ENCODE data around the gene BMP2.

Gene BMP2

DNA sequence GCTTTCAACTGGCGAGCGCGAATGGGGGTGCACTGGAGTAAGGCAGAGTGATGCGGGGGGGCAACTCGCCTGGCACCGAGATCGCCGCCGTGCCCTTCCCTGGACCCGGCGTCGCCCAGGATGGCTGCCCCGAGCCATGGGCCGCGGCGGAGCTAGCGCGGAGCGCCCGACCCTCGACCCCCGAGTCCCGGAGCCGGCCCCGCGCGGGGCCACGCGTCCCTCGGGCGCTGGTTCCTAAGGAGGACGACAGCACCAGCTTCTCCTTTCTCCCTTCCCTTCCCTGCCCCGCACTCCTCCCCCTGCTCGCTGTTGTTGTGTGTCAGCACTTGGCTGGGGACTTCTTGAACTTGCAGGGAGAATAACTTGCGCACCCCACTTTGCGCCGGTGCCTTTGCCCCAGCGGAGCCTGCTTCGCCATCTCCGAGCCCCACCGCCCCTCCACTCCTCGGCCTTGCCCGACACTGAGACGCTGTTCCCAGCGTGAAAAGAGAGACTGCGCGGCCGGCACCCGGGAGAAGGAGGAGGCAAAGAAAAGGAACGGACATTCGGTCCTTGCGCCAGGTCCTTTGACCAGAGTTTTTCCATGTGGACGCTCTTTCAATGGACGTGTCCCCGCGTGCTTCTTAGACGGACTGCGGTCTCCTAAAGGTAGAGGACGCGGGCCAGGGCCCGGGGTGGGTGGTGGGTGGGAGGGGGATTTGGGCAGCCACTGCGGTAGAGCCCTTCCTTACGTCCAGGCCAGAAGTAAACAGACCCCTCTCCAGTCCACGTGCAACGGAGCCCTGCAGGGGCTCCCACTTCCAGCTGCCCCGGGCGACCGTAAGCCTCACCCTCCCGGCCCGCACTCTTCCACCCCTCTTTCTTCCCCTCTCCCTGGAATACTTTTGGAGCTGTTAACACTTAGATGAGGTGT is 998 bp downstream of the BMP2 start:
- no peak for DNase-seq (ENCODE audit: low read depth)

DNA sequence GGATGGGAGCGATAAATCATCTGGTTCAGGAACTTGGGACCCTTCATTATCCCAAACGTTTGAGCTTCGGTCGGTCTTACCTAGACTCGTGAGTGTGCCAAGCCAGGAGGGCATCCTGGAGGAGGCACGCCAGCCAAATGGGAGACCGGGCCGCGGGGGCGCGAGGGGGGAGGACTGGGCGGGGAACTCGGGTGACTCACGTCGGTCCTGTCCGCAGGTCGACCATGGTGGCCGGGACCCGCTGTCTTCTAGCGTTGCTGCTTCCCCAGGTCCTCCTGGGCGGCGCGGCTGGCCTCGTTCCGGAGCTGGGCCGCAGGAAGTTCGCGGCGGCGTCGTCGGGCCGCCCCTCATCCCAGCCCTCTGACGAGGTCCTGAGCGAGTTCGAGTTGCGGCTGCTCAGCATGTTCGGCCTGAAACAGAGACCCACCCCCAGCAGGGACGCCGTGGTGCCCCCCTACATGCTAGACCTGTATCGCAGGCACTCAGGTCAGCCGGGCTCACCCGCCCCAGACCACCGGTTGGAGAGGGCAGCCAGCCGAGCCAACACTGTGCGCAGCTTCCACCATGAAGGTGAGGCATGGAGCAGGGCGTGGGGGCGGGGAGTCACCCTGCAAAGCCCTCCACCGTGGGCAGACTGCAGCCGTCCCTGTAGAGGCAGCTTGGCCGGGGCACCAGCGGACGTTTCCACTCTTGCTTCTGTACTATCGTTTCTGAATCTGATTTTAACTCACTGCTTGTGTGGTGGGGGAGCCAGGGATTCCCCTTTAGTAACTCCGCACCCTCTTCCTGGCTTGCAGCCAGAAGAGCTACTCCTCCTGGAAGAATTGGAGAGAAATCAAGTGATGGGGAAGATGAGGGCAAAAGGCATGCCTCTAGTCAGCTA is 2.7 kb downstream of the BMP2 start:
- DNase-seq (ENCODE audit: low read depth): no peak

DNA sequence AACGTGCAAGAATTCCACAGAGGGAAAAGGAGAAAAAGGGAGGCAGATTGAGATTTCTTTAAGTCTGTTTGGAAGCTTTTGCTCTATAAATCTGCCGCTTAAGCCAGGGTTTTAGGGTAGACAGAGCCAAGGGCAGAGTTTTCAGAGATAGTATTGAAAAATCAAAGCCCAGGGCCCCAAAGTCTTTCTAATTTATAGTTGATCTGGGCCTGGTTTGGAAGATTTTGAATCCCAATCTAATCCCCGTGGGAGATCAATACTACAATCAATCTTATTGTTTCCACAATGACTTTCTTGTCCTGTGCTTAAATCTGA is 3.3 kb downstream of the BMP2 start:
- DNase-seq (ENCODE audit: low read depth): no peak

DNA sequence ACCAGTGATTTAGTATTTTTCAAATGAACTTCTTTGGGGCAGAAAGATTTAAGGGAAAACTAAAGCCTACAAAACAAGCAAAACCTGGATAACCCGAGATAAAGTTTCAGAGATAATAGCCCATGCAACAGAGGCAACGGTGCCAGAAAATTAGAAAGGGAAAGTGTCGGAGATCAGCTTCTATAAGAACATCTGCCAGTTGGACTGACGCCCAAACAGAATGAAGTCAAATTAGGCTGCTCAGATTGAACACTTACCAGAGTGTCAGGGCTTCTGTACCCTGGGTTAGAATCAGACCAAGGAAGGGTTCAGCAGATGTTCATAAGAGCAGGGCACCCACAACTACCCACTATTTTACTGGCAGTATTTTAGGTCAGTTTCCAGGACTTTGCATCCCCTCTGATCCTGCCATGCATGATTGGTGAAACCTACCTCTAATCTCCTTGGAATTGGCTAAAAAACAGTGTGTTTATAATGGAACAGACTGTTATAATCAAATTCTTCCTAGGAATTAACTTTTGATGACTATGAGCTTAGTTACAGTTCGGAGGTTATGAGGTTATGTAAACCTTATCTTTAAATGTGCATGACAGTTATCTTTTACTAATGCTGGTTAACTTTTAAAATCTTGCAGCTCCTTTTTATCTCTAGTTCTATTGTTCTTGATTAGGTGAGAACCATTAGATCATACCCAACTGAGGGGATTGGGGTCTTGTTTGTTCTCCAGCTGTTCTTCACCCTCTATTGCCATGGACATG is 13.1 kb downstream of the BMP2 start:
- no peak for DNase-seq (ENCODE audit: low read depth)

DNA sequence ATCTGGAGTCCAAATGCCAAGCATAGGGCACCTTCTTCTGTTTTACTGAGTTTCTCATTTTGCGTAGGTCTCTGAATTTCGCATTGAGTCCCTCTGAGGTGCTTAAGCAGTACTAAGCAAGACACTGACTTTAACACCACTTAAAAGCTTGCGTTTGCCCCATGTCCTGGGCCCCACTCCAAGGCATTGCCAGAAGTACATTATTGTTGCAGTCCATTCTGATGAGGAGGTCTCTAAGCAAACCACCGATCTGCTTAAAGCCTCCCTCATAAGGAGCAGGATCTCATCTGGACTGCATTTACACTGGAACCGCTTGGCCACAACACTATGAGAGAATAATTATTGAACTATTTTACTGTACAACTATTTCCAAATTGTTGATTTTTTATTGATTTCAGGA is 16.3 kb downstream of the BMP2 start:
- no peak for DNase-seq (ENCODE audit: low read depth)

DNA sequence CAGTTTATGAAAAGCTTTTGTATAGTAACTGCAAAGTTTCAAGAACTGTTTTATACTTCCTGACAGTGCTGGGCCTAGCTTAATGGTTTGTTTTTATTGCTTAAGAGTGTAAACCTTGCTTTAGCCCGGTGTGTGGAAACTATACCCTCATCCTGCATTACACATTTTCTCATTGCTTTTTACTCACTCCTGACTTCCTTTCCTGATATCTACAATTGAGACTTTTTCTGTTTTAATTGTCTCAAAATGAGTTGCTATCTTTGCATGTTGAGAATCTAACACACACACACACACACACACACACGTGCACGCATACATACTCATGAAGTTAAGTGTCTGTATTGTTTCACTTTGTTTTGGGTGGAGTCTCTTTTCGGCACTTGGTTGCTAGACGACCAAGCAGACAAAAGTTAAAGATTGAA is 16.7 kb downstream of the BMP2 start:
- no peak for DNase-seq (ENCODE audit: low read depth)

DNA sequence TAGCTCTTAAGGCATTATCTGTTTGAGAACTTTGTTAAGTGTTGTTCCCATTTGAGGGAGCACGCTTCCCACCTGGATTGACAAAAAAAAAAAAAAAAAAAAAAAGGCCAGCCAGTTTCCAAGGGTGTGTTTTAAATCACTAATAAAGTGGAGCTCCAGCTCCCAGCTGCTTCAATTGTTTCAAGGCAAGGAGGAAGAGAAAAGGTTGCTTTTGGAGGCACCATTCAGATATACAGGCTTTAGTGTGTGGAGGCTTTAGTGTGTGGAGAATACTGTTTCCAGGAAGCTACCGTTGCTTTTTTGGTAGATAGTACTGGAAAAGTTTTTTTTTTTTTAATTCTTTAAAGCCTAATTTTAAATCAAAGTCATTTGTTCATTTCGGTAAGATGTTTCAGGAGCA is 17.3 kb downstream of the BMP2 start:
- DNase-seq (ENCODE audit: low read depth): no peak

DNA sequence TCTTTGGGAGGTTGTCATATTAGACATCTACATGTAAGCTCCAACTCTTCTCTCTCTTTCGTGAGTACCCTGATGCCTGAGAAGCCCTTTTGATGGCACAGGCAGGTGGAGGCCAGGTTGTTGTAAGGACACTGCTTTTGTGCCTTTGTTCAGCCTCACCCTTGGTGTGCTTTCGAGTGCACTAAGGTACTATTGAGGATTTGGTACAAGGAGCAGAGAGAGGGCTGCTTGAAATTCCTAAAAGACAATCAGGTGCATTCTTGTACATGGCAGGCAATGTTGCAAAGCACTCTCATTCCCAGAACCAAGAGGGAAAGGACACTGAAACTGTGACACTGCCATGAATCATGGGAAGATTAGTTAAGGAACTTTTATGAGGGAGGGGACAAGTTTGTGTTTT is 19.1 kb downstream of the BMP2 start:
- no peak for DNase-seq (ENCODE audit: low read depth)

DNA sequence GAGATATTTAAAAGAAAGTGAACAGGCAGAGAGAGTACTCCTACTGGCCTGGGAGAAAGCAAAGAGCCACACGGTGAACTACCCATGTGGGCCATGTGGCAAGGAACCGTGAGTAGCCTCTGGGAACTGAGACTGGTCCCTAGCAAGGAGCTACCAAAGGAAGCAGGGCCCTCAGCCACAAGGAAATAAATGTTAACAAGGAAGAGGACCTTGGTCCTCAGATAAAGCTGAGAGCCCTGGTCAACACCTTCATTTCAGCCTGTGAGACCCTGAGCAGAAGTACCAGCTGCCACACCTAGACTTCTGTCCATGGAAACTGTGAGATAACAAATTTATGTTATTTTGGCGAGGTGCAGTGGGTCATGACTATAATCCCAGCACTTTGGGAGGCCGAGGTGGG is 25.3 kb downstream of the BMP2 start:
- no peak for DNase-seq (ENCODE audit: low read depth)

DNA sequence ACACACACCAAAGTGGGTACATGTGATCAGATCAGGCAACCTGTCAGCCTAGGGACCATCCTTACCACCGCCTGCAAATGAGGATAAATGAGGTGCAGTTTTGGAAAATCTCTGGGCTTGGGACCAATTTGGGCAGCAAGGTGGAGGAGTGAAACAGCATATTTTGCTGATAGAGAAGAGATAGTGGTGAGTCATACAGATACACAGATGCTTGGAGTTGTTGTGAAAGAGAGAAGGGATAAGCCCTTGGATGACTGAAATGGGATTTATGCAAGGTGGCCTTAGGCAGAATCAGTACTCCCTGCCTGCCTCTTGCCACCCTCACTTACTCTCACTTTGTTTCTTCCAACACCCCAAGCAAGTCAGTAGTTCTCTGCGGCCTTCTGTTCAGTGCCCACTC is 34.7 kb downstream of the BMP2 start:
- DNase-seq (ENCODE audit: low read depth): no peak

DNA sequence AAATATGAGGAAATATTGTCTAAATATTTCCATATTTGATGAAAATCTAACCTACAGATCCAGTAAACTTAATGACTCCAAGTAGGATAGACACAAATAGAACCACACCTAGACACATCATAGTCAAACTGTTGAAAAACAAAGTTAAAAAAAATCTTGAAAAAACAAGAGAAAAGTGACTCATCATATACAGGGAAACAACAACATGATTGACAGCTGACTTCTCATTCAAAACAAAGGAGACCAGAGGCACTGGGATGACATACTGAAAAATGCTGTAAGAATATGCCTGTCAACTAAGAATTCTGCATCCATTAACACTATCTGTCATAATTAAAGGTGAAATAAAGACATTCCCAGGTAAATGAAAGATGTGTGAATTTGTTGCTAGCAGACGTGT is 38.8 kb downstream of the BMP2 start:
- no peak for DNase-seq (ENCODE audit: low read depth)

DNA sequence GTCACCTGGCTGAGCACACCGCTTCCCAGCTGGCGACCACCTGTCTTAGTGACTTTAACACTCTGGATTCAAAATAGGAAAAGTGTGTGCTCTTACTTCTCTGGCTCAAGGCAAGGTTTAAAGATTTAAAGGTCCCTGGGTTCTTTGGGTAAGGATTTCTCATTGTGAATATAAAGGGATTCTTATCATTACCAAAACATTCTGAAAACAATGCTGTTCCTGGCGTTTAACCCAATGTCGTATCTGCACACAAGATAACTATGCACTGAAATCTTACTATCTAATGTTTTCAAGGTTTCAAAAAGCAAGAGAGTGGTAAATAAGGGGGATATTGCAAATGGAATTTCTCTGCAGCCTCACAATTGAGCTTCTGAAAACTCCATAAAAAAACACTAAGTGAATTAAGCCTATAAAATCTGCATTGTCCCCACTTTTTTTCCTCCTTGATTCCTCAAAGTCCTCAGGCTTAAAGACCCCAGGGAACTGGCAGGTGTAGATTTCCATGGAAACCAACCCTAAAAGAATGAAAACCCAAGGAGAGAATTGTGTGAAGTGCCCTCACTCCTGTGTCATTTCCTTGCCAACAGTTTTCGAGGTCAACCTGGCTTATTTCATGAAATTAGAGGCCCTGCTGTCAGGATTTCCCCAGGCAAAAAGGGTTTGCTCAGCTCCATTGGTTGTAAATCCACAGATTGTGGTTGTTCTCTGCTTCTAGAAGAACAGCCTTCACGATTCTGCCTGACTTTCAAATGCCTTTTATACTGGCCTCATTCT is 44.0 kb downstream of the BMP2 start:
- no peak for DNase-seq (ENCODE audit: low read depth)

DNA sequence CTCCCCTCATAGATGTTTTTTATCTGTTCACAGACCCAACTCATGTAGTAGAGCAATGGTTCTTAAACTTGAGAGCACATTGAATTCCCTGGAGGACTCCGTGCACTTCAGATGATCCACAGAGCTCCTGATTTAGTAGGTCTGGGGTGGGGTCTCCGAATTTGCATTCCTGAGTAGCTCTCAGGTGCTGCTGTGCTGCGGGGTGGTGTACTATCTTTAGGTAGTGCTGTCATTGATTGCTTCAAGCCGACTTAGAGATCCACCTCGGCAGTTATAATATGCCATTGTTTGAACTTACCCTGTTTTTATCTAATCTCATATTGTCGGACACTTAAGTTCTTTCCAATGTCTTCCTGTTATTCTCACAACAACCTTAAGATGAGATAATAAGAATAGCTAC is 45.0 kb downstream of the BMP2 start:
- no peak for DNase-seq (ENCODE audit: low read depth)

DNA sequence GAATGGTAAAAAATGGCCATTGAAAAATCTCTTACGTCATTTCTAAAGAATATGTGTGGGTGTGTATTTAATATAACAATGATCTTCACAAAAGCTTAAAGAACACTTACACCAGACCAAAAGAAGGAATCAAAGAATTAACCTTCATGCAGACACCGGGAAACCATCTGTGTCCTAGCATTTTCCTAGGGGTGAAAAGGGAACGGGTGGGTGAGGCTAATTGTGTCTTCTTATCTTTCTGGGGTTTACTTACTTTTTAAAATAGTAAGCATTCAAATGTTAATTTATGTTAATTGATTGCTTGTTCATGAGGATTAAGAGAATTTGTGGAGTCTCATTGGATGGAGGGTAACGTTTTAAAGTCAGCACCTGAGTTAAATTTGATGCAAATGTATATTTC is 47.5 kb downstream of the BMP2 start:
- DNase-seq (ENCODE audit: low read depth): no peak

DNA sequence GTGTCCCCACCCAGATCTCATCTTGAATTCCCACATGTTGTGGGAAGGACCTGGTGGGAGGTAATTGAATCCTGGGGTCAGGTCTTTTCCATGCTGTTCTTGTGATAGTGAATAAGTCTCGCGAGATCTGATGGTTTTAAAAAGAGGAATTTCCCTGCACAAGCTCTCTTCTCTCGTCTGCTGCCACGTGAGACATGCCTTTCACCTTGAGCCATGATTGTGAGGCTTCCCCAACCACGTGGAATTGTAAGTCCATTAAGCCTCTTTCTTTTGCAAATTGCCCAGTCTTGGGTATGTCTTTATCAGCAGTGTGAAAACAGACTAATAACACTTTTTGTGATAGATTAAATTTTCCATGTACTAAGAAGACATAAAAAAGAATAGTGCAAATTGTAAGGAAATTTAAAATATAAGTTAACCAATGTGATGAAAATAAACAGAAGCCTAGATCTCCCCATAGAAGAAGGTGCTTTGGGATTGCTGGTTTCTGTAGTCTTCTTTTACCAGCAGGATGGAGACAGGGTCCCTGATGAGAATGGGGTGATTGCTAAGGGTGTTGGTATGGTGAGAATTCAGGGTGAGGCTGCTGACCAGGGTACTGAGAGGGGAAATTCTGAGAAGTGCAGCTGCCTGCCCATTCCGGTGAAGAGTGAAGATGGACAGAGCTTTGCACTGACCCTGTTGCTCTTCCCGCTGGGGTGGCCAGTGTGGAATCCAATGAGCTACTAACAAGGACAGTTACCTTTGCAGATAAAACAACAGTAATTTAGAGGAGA is 50.7 kb downstream of the BMP2 start:
- DNase-seq (ENCODE audit: low read depth): no peak

DNA sequence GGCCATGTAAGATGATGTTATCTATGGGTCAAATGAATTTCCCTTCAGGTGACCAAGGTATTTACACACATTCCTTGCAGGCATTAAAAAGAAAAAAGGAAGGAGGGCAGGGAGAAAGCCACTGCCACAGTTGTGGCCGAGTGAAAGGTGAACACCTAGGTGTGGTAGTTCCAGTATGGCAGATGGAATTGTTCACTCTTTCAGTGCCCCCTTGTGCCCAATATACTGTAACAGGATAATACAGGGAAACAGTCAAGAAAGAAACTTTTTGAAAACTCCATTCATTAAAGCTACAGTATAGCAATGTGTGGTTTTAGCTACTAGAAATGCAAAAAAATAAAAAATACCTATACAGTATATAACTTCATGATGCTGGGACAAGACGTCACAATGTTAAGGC is 52.1 kb downstream of the BMP2 start:
- DNase-seq (ENCODE audit: low read depth): no peak

DNA sequence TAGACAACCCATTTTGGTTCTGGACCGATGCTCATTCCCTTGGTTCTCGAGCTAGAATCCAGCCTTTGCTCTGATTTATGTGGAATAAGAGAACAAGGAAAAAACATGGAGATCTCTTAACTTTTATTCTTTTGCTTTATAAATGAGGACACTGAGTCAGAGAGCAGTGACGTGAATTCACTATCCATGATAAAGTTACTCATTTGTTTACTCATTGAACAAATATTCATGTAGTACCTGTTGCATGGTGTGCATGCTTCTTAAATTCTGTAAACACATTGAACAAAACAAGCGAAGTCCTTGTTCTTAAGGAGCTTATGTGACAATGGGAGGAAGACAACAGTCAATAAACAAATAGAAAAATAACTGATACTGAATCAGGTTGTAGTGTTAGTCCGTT is 56.9 kb downstream of the BMP2 start:
- no peak for DNase-seq (ENCODE audit: low read depth)

DNA sequence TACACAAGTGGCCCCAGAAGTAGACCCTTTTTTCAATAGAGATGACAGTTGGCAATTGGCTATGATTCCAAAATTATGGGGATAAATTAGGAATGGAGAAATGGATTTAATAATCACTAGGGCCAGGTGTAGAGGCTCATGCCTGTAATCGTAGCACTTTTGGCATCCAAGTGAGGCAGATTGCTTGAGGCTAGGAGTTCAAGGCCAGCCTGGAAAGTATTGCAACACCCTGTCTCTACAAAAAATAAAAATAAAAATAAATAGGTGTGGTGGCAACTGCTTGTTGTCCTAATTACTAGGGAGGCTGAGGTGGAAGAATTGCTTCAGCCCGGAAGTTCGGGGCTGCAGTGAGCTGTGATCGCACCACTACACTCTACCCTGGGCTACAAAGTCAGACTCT is 60.0 kb downstream of the BMP2 start:
- no peak for DNase-seq (ENCODE audit: low read depth)

DNA sequence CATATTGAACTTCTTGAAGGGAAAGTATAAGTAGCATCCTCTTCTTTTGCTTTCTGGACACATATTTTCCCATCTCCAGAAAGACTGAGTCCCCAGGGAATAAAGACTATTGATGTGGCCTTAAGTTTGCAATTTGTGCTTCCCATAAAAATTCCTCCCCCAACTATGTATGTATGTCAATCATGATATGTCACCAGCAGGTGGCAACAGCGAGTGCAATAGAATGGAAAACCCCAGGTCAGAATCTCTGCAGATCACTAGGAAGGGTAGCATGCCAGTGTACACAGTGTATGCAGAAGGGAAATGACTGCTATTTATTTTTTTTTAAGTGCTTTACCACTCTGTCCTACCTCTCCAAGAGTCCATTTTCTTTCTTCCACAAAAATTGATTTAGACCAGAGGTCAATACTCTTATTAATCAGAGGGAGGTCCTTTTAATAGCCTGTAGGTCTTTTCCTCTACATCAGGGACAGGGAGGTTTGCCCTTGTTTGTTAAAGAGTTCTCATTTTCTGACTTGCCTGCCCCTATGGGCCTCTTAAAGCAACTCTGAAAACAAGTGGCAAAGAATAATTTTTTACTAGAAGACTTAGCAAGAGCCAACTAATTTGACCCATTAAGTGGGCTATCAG is 61.4 kb downstream of the BMP2 start:
- DNase-seq (ENCODE audit: low read depth): peak; percentile 29

DNA sequence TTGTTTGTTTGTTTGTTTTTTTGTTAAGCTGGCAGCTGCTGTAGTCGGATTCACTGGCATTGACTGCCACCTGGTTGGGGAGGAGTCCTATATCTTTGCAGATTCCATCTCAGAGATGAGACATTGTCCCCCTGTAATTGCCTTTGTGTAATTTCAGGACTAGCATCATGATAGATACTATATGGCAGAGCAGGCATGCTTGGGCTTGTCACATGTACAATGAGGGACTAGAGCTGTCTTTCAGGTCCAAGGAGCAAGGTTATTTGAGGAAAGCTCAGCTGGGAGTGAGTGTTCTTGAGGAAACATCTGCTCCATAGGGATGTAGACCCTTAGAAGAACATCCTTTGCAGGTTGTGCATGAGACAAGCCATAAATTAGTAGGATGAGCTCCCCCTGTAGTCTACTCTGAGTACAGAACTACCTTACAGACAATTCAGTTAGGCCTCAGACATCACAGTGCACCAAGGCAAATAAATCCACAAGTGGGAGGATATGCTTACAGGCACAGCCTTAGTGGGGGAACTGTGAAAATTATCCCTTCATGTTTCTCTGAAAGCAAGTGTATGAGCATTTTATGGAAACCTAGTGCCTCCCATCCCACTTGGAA is 62.1 kb downstream of the BMP2 start:
- no peak for DNase-seq (ENCODE audit: low read depth)

Measured in HS-27A (cell line).